Endothelial cell of umbilical vein (primary cell): ENCODE data around the gene CACNA2D3. TPM values are rescaled to one million over a fixed set of nuclear protein-coding genes. Genes with fewer than 3 reads are reported as not detected.

ENCODE experiments used
- BruUV-seq: library from RNA; stranded (reverse); fragments of 400-500 nt; replicated peaks from 2 replicates; lab custom pipeline; 2021; lab: Mats Ljungman, UMichigan
- CTCF ChIA-PET: fragments of 300-600, 350-600 bp; sonication (Branson Sonifier 250); formaldehyde crosslinking; loops from one replicate; lab custom pipeline; 2021; ENCODE audit warnings: antibody characterized with exemption, inconsistent platforms; lab: Charles Lee
- POLR2A ChIA-PET: fragments of 300-600, 350-600 bp; sonication (Branson Sonifier 250); formaldehyde crosslinking; loops from one replicate; lab custom pipeline; 2021; ENCODE audit warnings: antibody characterized with exemption, inconsistent platforms; lab: Charles Lee
- DNase-seq: peaks from one replicate; pipeline ENCODE4 v3.0.0-alpha.2; 2011; ENCODE audit warnings: low read depth, low spot score
- FAIRE-seq: peaks from 2 replicates; lab custom pipeline; 2011; peaks lifted over from hg19 to GRCh38; lab: Jason Lieb, UNC
- H2AFZ ChIP-seq: 2 replicates; pipeline ENCODE4 v1.6.0; 2012; ENCODE audit warnings: low read depth, low read length, control low read depth, inconsistent platforms
- H3K27ac ChIP-seq: 2 replicates; pipeline ENCODE4 v1.5.1; 2011; ENCODE audit warnings: low read depth, mild to moderate bottlenecking, control low read depth, low read length, moderate library complexity; ENCODE audit not compliant: insufficient read depth
- H3K27me3 ChIP-seq, 2 experiments: 2 replicates each; pipeline versions ENCODE4 v1.6.0 to v1.6.1; 2011; ENCODE audit warnings: low read length in 2 of 2, mixed read lengths in 1 of 2; ENCODE audit not compliant: control insufficient read depth in 2 of 2, insufficient read depth in 2 of 2
- H3K36me3 ChIP-seq, 2 experiments: 2 replicates in 1 of 2; 3 replicates in 1 of 2; pipeline ENCODE4 v1.5.1; 2011; ENCODE audit warnings: low read length in 2 of 2, mild to moderate bottlenecking in 1 of 2, moderate library complexity in 1 of 2; ENCODE audit not compliant: control insufficient read depth in 2 of 2, insufficient read depth in 2 of 2; ENCODE audit errors: extremely low read depth in 1 of 2
- H3K4me1 ChIP-seq: 3 replicates; pipeline ENCODE4 v1.5.1; 2011; ENCODE audit warnings: mild to moderate bottlenecking, low read length; ENCODE audit not compliant: control insufficient read depth, insufficient read depth; ENCODE audit errors: extremely low read depth
- H3K4me2 ChIP-seq: 2 replicates; pipeline ENCODE4 v1.6.1; 2011; ENCODE audit warnings: low read length, control low read depth, mixed read lengths; ENCODE audit not compliant: insufficient read depth
- H3K4me3 ChIP-seq, 3 experiments: fragments of 200-600 bp in 1 of 3; sonication (generic), shearing (Covaris generic) in 1 of 3; replicated peaks in 1 of 3; 2 replicates each; pipeline ENCODE4 v1.5.1; 2011 to 2016; ENCODE audit warnings: control low read depth in 3 of 3, low read length in 3 of 3, mild to moderate bottlenecking in 2 of 3, inconsistent platforms in 1 of 3, low read depth in 1 of 3, moderate library complexity in 1 of 3; ENCODE audit not compliant: insufficient read depth in 1 of 3
- H3K79me2 ChIP-seq: 2 replicates; pipeline ENCODE4 v1.6.0; 2012; ENCODE audit warnings: low read length, inconsistent platforms; ENCODE audit not compliant: control insufficient read depth, insufficient read depth
- H3K9ac ChIP-seq: replicated peaks from 2 replicates; pipeline ENCODE3; 2011; ENCODE audit warnings: low read length, control low read depth; ENCODE audit not compliant: insufficient read depth; ENCODE audit errors: extremely low read depth
- H3K9me1 ChIP-seq: replicated peaks from 3 replicates; pipeline ENCODE4 v1.6.0; 2011; ENCODE audit warnings: mild to moderate bottlenecking, low read length; ENCODE audit not compliant: control insufficient read depth, insufficient read depth; ENCODE audit errors: extremely low read depth
- H3K9me3 ChIP-seq: replicated peaks from 2 replicates; pipeline ENCODE4 v1.5.1; 2012; ENCODE audit warnings: low read length, inconsistent platforms; ENCODE audit not compliant: control insufficient read depth, insufficient read depth
- H4K20me1 ChIP-seq: replicated peaks from 2 replicates; pipeline ENCODE3; 2011; ENCODE audit warnings: mild to moderate bottlenecking, low read length; ENCODE audit not compliant: control insufficient read depth, insufficient read depth; ENCODE audit errors: extremely low read depth
- EZH2 ChIP-seq: IDR thresholded peaks from 2 replicates; pipeline ENCODE4 v1.6.1; 2012; ENCODE audit warnings: borderline replicate concordance, low read depth, mild to moderate bottlenecking, moderate library complexity, low read length, inconsistent platforms; ENCODE audit not compliant: severe bottlenecking
- FOS ChIP-seq: IDR thresholded peaks from 2 replicates; pipeline ENCODE4 v1.6.1; 2011; ENCODE audit warnings: mild to moderate bottlenecking, low read length, moderate library complexity, borderline replicate concordance; ENCODE audit not compliant: insufficient read depth
- GATA2 ChIP-seq: IDR thresholded peaks from 2 replicates; pipeline ENCODE4 v1.7.0; 2011; ENCODE audit warnings: low read depth, mild to moderate bottlenecking, moderate library complexity, mixed read lengths, low read length; ENCODE audit not compliant: insufficient read length, insufficient read depth
- JUN ChIP-seq: IDR thresholded peaks from 2 replicates; pipeline ENCODE4 v1.6.1; 2011; ENCODE audit warnings: borderline replicate concordance, low read depth; ENCODE audit not compliant: insufficient read length, insufficient read depth
- MYC ChIP-seq: IDR thresholded peaks from one replicate; pipeline ENCODE4 v1.6.1; 2011; ENCODE audit warnings: mild to moderate bottlenecking, low read depth, low read length
- POLR2A ChIP-seq: IDR thresholded peaks from 2 replicates; pipeline ENCODE4 v1.6.1; 2012; ENCODE audit warnings: low read depth, mild to moderate bottlenecking, control low read depth, low read length
- POLR2AphosphoS5 ChIP-seq: IDR thresholded peaks from 2 replicates; pipeline ENCODE4 v1.6.1; 2012; ENCODE audit warnings: low read depth, mild to moderate bottlenecking, control low read depth, low read length, moderate library complexity; ENCODE audit not compliant: insufficient read depth
- dilution Hi-C: fragments of 300-500 bp; cut with MboI; formaldehyde crosslinking; loops from one replicate; pipeline ENCODE4 v1.15.0; 2019; ENCODE audit warnings: low sequenced_read_pairs; ENCODE audit not compliant: extremely low pct_ligation_motif_present
- intact Hi-C: fragments of 100-400 bp; cut with micrococcal nuclease; formaldehyde crosslinking; loops from one replicate; pipeline ENCODE4 v1.10.0; 2022
- polyA plus RNA-seq, 4 experiments: library from polyadenylated mRNA; depleted of rRNA in 3 of 4; stranded (reverse) in 3 of 4; unstranded in 1 of 4; fragments of >200 nt; gene quantifications; 2 replicates each; pipeline versions ENCODE4 v1.2.1 to v1.2.3, GENCODE V29; 2011 to 2012; ENCODE audit warnings: missing spikeins in 1 of 4
- total RNA-seq: library from RNA; stranded (reverse); gene quantifications from 2 replicates; pipeline ENCODE4 v1.2.3, GENCODE V29; 2021
- TF ChIP-seq, protein P1 (sequence below): IDR thresholded peaks from 2 replicates; pipeline ENCODE4 v1.6.1; 2011; ENCODE audit not compliant: insufficient read depth, insufficient read length
- TF ChIP-seq, protein P2 (sequence below), 2 donors: IDR thresholded peaks; 1 replicate in 1 of 2; 2 replicates in 1 of 2; pipeline ENCODE4 v1.5.1; 2011; ENCODE audit warnings: low read length in 2 of 2, mild to moderate bottlenecking in 2 of 2, moderate library complexity in 2 of 2, control low read depth in 1 of 2, inconsistent platforms in 1 of 2, low read depth in 1 of 2; ENCODE audit not compliant: insufficient read depth in 1 of 2; ENCODE audit errors: extremely low read depth in 1 of 2

The CACNA2D3 gene
- total and polyA plus RNA-seq, 2 donors (not counting 3 experiments of a cell fraction or from before 2014, with no cell fraction given), result not detected

DNA sequence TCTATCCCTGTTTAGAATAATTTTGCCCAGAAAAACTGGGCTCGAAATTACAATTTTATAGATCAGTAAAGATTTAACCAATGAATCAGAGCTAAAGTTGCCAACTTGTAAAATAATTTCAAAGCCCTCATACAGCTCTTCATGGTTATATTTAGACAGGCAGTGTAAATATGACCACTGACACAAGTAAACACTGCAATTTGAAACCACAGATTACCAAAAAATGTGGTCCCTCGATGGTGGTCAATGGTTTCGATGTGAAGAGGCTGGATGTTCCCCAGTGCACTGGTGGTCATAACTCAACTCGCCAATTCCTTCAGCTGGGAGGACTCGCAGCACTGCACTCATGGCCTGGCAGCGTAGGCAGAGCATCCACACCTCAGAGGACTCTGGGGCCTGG is 776.9 kb downstream of the CACNA2D3 start:
- Histone ChIP-seq H3K4me3 (no peak overlapping the region), H3K79me2 (no peaks in the 10 kb centered on the region), H2AFZ (no peak overlapping the region), H3K27me3 (no peaks in the 10 kb centered on the region), H4K20me1 (no peaks in the 10 kb centered on the region), H3K27ac (no peak overlapping the region), H3K9me1 (no peaks in the 10 kb centered on the region), H3K9ac (no peak overlapping the region), H3K9me3 (peaks cover under 1% of the 10 kb centered on the region), H3K36me3 (no peaks in the 10 kb centered on the region), H3K4me1 (no peaks in the 10 kb centered on the region), H3K4me2 (no peak overlapping the region)
- dilution Hi-C loops, result no loop called here
- ChIA-PET POLR2A (no interaction called here), CTCF (no interaction called here)
- TF ChIP-seq MYC (no peak), POLR2AphosphoS5 (no peak), POLR2A (no peak), FOS (no peak), EZH2 (no peak), GATA2 (no peak), JUN (no peak)
- TF ChIP-seq, protein P1, sequence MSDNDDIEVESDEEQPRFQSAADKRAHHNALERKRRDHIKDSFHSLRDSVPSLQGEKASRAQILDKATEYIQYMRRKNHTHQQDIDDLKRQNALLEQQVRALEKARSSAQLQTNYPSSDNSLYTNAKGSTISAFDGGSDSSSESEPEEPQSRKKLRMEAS, result no peak
- TF ChIP-seq, protein P2, sequence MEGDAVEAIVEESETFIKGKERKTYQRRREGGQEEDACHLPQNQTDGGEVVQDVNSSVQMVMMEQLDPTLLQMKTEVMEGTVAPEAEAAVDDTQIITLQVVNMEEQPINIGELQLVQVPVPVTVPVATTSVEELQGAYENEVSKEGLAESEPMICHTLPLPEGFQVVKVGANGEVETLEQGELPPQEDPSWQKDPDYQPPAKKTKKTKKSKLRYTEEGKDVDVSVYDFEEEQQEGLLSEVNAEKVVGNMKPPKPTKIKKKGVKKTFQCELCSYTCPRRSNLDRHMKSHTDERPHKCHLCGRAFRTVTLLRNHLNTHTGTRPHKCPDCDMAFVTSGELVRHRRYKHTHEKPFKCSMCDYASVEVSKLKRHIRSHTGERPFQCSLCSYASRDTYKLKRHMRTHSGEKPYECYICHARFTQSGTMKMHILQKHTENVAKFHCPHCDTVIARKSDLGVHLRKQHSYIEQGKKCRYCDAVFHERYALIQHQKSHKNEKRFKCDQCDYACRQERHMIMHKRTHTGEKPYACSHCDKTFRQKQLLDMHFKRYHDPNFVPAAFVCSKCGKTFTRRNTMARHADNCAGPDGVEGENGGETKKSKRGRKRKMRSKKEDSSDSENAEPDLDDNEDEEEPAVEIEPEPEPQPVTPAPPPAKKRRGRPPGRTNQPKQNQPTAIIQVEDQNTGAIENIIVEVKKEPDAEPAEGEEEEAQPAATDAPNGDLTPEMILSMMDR (IDR thresholded peaks at IDR 0.05; ENCODE audit: extremely low read depth in 1 of 2, insufficient read depth in 1 of 2, low read depth in 1 of 2, low read length in 2 of 2), result no peak
- intact Hi-C loops, result no loop called here
- FAIRE-seq (no peak), DNase-seq (no peak)
- no TSS peak for BruUV-seq
